A549 treated with AZD9567 at 1 μM for 4 hours (cell line): ENCODE results near the gene SETDB1. TPM values are rescaled to one million over a fixed set of nuclear protein-coding genes. Genes with fewer than 3 reads are reported as not detected.

Experiments used
- total RNA-seq: library from RNA; stranded (reverse); fragments of 200-300 nt; extraction: Qiagen RNA extraction; gene quantifications from 5 replicates; pipeline ENCODE4 v1.2.3, GENCODE V29; 2022; ENCODE audit not compliant: insufficient read depth

Gene SETDB1
- total RNA-seq = 12.7 to 23.5 TPM (median 20.2 TPM) in 5 replicates

DNA sequence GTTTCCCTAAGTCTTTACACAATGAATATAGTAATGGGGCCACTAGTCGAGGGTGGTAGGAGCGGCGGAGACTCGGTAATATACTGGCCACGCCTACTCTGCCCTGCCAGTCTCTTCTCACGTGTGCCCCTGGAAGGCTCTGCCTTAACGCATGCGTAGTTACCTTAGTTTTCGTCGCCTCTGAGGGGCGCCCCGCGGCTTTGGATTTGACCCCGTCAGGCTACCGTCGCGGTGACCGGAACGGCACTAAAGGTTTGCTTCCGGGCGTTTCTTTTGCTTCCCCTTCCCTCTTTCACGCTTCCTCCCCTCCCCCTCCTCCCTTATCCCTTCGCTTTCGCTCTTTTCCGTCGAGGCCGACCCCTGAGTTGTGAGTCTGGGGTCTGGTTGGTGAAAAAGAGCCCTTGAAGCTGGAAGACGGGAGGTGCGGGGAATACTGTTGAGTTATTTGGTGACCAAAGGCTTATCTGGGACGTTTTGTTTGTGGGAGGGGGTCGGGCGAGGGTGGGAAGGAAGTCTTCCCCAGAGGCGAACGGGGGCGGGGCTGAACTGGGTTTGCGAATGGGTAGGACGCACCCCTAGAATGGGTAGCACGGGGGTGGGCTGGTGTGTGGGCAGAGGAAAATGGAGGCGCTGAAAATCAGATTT, at the start of gene SETDB1:
TSS of gene SETDB1 (plus strand) at position 267 of the 645 bp plus-strand sequence. CDS start 1,352 bp downstream, outside the sequence.

DNA sequence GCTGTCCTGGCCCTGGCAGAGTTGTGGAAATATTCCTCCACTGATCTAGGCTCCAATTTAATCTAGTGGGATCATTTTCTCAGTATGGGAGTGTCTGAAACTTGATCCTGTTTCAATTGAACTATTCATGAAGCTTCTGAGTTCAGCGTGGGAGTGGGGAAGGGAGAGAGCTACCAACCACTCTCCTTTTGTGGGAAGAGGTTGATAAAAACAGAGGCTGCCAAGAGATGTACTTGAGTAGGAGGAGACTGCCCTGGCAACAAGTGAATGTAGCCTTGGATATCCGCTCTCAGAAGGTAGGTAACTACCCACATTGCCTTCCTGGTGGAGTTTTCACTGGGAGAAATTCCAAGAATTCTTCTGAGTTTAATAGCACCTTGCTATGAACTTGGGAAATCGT, 39.1 kb upstream of the SETDB1 start, which contains the start of gene CTXND2:
TSS of gene CTXND2 (plus strand) at position 119 of the 400 bp plus-strand sequence. CDS start 25,179 bp downstream, outside the sequence.

DNA sequence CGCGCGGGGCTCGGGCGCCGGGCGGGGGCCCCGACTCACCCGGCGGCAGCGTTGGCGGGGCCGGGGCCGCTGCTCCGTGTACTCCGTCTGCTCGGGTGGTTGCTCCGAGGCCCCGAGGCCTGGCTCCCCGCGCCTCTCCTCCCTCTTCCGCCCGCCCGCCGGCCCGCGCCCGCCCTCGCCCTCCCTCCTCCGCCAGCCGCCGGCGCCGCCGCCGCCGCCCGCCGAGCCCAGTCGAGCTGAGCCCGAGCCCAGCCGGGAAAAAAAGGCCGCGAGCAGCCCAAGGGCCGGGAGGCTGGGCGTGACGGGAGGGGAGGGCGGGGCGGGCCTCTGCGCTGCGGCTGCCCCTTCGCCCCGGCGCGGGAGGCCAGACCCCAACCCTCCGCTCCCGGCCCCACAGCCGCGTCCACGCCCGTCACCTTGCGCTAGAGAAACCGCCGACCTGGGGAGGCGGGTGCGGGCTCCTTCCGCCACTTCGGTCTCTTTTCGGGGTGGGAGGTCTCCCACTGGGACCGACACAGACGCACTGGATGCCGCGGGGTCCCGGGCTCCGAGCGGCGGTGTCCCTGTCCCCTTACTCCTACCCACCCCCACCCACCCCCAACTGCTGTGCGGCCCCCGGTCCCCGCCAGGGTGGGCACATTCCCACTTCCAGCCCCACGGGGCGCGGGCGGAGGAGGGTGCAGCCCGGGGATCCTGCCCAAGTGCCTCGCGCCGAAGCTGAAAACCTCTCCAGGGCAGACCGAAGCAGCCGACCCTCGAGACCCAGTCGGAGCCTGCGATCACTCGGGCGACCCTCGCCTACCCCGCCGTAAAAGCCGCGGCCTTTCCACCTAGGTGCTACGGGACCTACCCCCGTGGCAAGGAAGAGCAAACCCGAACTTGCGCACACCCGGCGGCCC, 48.7 kb downstream of the SETDB1 start, which contains the start of gene CERS2:
TSS of gene CERS2 (minus strand) at position 256 of the 899 bp plus-strand sequence. CDS start 5,745 bp downstream, outside the sequence.

DNA sequence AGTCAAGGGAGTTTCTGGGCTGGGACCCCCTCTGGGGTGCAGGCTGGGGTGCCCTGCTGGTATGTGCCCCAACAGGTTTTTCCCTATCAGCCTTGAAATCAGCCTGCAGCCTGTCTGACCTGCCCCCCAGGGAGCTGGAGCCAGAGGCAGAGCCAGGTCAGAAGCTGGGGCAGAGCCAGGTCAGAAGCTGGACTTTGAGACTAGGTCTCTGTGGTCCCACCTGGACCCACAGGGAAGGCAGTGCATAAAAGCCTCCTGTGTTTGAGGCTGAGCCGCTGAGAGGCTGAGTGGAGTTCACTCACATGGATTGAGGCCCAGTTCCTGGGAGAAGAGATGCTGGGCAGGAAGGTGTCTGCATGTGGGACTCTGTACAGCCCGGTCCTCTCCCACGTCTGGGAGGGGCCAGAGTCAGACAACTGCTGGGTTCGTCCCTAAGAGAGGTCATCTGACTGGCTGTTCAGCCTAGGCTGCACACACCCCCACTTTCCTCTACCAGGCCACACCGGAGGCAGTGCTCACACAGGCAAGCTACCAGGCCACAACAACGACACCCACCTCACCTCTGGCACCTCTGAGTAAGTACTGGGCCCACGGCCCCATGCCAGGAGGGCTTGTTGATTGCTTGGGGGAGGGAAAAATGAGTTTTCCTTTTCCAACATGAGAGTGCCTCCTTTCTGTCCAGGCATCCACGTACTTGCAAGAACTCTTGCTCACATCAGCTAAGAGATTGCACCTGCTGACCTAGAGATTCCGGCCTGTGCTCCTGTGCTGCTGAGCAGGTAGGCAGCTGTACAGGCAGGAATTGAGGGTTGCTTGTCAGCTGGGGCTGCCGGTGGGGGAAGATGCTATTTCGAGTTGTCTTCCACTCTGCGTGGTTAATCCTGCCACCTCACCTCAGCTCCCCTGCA, 55.9 kb downstream of the SETDB1 start, which contains the start of gene ANXA9:
TSS of gene ANXA9 (plus strand) at position 488 of the 908 bp plus-strand sequence. CDS start 814 bp downstream, outside the sequence.

DNA sequence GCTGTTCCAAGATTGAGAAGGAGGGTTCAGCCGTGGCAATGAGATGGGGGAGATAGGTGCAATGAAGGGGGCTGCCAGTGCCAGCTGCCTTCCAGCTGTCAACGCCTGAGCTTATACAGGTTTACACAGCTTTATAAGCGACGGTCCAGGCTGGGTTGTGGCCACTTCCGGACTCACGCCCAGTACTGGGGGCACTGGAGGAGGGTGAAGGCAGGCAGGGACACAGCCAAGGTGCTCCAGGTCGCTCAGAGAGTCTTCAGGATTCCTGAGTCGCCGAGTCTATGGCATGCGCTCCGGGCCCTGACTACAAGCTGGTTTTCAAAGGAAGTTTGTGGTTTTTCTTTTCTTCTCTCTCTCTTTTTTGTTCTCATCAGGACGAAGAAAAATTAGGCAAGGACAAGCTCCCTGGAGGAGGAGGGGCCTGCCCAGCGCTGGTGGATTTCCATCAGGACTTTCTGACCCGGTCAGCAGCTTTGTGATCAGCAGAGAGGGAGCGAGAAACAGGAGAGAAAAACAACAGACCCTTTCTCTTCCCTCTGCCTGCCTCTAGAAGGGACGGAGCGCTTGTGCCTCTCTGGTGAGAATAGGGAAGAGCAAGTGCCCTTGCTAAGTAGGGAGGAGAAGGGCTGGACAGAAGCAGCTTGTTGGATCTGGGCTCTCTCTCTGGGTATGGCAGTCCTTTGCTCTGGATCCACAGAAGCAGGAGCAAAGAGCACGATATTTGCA, 80.3 kb downstream of the SETDB1 start, which contains the start of gene MINDY1:
TSS of gene MINDY1 (minus strand) at position 576 of the 726 bp plus-strand sequence. CDS start 4,285 bp downstream, outside the sequence.

DNA sequence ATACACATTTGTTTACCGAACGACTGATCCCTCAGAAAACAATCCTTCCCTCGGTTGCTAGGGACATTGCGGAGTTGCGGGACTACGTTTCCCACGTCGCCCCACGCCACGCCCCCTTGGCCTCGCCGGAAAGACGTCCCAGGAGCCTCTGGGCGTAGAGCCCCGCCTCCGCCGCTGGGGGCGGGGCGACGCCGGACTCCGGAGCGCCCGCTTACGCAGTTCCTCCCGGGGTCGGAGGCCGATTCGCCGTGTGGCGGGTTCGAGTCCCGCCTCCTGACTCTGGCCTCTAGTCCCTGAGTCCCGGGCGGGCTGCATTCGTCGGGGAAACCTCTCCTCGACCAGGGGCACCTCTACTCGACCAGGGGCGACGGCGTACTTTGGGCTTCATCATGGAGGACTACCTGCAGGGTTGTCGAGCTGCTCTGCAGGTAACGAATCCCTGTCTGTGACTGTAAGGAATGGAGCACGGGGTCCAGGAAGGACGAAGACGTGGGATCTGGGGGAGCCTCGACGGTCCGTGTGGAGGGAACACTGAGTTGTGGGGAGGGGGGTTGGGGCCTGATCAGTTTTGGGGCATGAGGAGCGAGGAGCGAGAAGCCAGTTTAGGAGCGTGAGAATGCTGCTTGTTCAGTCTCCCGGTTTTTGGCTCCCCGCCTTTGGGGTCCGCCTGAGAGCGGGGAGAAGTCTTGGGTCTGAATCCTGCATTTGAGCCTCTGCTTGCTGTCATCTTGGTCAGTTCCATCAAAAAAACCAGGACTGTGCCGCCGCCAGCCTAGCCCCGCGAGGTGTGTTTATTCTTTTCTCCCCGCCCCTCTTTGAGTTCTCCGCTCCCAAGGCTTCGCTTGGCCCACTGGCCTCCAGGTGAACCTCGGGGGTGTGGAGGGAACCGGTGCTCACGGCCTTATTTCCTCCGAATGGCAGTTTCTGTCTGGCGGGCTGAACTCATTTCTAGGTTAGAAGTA, 82.4 kb downstream of the SETDB1 start, which contains the start of gene PRUNE1:
TSS of gene PRUNE1 (plus strand) at position 206 of the 962 bp plus-strand sequence. CDS start at position 390, 184 bp downstream.

Other genes with a start within 250 kb of the SETDB1 start
- gene GOLPH3L, start 229.2 kb upstream of the SETDB1 start, total RNA-seq = 12.1 to 20.9 TPM (median 15.5 TPM) in 5 replicates
- gene HORMAD1, start 205.5 kb upstream of the SETDB1 start, total RNA-seq = 5.3 to 15.3 TPM (median 6.8 TPM) in 5 replicates
- gene CTSS, start 160.6 kb upstream of the SETDB1 start, total RNA-seq = 10.5 to 16.4 TPM (median 15.7 TPM) in 5 replicates
- gene CTSK, start 118.1 kb upstream of the SETDB1 start, total RNA-seq = 1.6 to 2.2 TPM (median 1.7 TPM) in 5 replicates
- 9.5 to 14.0 TPM (median 13.0 TPM) in 5 replicates for gene ARNT, start 49.8 kb upstream of the SETDB1 start, total RNA-seq
- gene CTXND2, start 39.2 kb upstream of the SETDB1 start, total RNA-seq = not detected in 5 replicates
- gene CERS2, start 48.5 kb downstream of the SETDB1 start, total RNA-seq = 226 to 237 TPM (median 232 TPM) in 5 replicates
- gene ANXA9, start 55.9 kb downstream of the SETDB1 start, total RNA-seq = 0.77 to 1.2 TPM (median 0.81 TPM) in 4 of 5 replicates, not detected in the other
- gene MINDY1, start 80.5 kb downstream of the SETDB1 start, total RNA-seq = 2.3 to 3.6 TPM (median 2.9 TPM) in 5 replicates
- 11.1 to 15.2 TPM (median 14.6 TPM) in 5 replicates for gene PRUNE1, start 82.1 kb downstream of the SETDB1 start, total RNA-seq
- 0.03 to 0.28 TPM (median 0.12 TPM) in 4 of 5 replicates, not detected in the other for gene BNIPL, start 110.2 kb downstream of the SETDB1 start, total RNA-seq
- gene C1orf56, start 121.4 kb downstream of the SETDB1 start, total RNA-seq = 4.1 to 8.4 TPM (median 6.6 TPM) in 5 replicates
- 72.3 to 96.4 TPM (median 74.4 TPM) in 5 replicates for gene CDC42SE1, start 133.3 kb downstream of the SETDB1 start, total RNA-seq
- 10.9 to 14.5 TPM (median 13.4 TPM) in 5 replicates for gene MLLT11, start 134.0 kb downstream of the SETDB1 start, total RNA-seq
- gene GABPB2, start 144.4 kb downstream of the SETDB1 start, total RNA-seq = 2.9 to 3.5 TPM (median 3.1 TPM) in 5 replicates
- gene SEMA6C, start 220.3 kb downstream of the SETDB1 start, total RNA-seq = 1.7 to 2.2 TPM (median 1.9 TPM) in 4 of 5 replicates, not detected in the other
- gene TNFAIP8L2, start 230.3 kb downstream of the SETDB1 start, total RNA-seq = not detected in 5 replicates
- 5.0 to 8.2 TPM (median 5.4 TPM) in 5 replicates for gene LYSMD1, start 239.5 kb downstream of the SETDB1 start, total RNA-seq
- 47.1 to 48.4 TPM (median 47.7 TPM) in 5 replicates for gene SCNM1, start 239.8 kb downstream of the SETDB1 start, total RNA-seq
- 0.21 to 0.34 TPM (median 0.23 TPM) in 4 of 5 replicates, not detected in the other for gene TMOD4, start 249.6 kb downstream of the SETDB1 start, total RNA-seq